ENCODE measurements around the gene ZCCHC4. TPM values are rescaled to one million over a fixed set of nuclear protein-coding genes. Genes with fewer than 3 reads are reported as not detected.

Gene ZCCHC4
- total RNA-seq, 1 donor from 2014 or later = 4.6 TPM

- no peak for ATAC-seq
Measured at GRCh38 chr4:25378437-25378743, 65.8 kb downstream of the ZCCHC4 start.

GRCh38 chr4:25379591-25379990 lies 67.0 kb downstream of the ZCCHC4 start:
- no peak for ATAC-seq

GRCh38 chr4:25383647-25384046 lies 71.1 kb downstream of the ZCCHC4 start:
- no peak for ATAC-seq

GRCh38 chr4:25386926-25387325 lies 74.4 kb downstream of the ZCCHC4 start:
- ATAC-seq = no peak

- ATAC-seq = no peak
Measured at GRCh38 chr4:25397305-25397704, 84.7 kb downstream of the ZCCHC4 start.

- ATAC-seq = no peak
Measured at GRCh38 chr4:25399510-25399909, 86.9 kb downstream of the ZCCHC4 start.

GRCh38 chr4:25401066-25401465 lies 88.5 kb downstream of the ZCCHC4 start:
- no peak for ATAC-seq

GRCh38 chr4:25402521-25402920 lies 89.9 kb downstream of the ZCCHC4 start:
- no peak for ATAC-seq

GRCh38 chr4:25403699-25404098 lies 91.1 kb downstream of the ZCCHC4 start:
- no peak for ATAC-seq

- no peak for ATAC-seq
Measured at GRCh38 chr4:25405453-25405852, 92.9 kb downstream of the ZCCHC4 start.

- ATAC-seq = no peak
Measured at GRCh38 chr4:25406081-25406692, 93.6 kb downstream of the ZCCHC4 start.

- no peak for ATAC-seq
Measured at GRCh38 chr4:25410820-25411529, 98.4 kb downstream of the ZCCHC4 start.

GRCh38 chr4:25413261-25413660 lies 100.7 kb downstream of the ZCCHC4 start:
- no peak for ATAC-seq

- no peak for ATAC-seq
Measured at GRCh38 chr4:25417014-25417413, 104.4 kb downstream of the ZCCHC4 start.

Other genes with a start within 250 kb of the ZCCHC4 start
- 4.4 TPM for gene SEPSECS, start 152.3 kb upstream of the ZCCHC4 start, total RNA-seq
- 17.3 TPM for gene PI4K2B, start 78.7 kb upstream of the ZCCHC4 start, total RNA-seq
- 19.9 TPM for gene ANAPC4, start 64.5 kb downstream of the ZCCHC4 start, total RNA-seq

All from esophagus mucosa (tissue), 1 donor.